CD4-positive, alpha-beta T cell treated with Interleukin-4 for 1 hour (primary cell): ENCODE results near the gene ABR.
A peak's percentile ranks its signal among the peaks of the same experiment; 100 is the strongest.
"Not testable (repeated sequence)": the region's sequence is repeated elsewhere in the genome, so short reads cannot be mapped to it uniquely, and the experiment has no call there.

Source experiments
- DNase-seq, 2 donors: peaks; one replicate each; pipeline ENCODE4 v3.0.0-alpha.2; 2020 to 2022

ABR gene

GRCh38 chr17:1003972-1004768 lies 175.6 kb downstream of the ABR start:
- DNase-seq, result no peak

DNA sequence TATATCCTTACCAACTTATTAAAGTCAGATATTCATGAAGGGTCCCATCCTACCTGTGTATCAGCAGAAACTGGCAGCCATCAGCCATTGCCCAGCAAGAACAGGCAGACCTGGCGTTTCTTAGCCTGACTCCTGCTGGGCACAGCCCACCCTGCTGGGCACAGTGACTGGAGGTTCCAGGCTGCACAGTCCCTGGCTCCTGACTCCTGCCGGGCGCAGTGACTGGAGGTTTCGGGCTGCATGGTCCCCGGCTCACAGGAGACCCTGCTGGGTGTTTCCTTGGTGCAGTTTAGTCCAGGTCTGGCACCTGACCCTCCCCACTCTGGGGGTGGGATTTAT lies 176.2 kb downstream of the ABR start:
- no peak for DNase-seq

- DNase-seq, result no peak
Observed at GRCh38 chr17:1002771-1003555, 176.8 kb downstream of the ABR start.

DNA sequence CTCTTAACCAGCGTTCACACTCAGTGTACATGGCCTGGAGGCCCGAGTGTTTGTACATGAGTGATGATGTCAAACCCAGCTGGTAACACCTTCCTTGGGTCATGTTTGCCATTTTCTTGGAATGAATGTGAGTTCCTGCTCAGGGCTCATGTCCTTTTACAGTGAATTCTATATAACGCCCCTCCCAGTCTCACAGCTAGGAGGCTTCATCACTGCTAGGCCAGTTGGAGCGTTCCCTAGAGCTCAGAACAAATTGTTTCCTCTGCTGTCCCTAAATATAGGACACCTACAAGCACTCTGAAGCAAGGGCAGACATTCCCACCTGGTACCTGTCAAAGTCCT lies 177.4 kb downstream of the ABR start:
- no peak for DNase-seq

DNA sequence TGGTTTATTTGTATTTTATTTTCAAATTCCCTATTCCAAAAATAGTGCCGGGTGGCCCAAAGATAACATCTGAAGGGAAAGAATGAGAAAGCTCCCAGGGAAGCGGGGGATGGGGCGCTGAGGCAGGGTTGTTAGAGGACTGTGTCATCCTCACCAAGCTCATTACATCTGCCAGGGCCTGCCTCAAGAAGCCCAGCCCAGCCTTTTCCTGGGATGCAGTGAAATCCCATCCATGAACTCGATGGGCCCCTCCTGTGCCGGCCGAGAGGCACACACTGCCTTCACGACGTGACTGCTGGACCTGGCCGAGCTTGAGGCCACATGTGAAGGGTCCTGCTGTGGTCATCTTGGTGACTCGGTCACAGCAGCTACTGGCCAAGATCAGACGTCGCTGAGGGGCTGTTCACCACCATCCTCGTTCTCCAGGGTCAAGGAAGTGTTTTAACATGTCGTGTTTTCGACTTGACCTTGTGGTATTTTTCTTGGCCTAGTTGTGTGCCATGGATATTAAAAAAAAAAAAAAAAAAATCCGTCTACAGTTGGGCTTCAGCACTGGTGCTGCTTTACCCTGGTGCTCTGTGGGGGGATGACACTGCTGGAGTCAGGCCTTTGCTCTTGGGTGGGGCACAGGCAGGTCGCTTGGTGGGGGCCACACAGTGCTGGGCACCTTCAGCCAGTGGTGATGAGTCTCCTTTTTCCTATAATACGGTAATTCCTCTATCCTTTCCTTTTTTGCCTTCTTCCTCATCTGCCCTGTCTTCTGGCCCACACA lies 178.0 kb downstream of the ABR start:
- DNase-seq, result no peak

GRCh38 chr17:1000597-1001461 lies 179.0 kb downstream of the ABR start:
- no peak for DNase-seq

DNA sequence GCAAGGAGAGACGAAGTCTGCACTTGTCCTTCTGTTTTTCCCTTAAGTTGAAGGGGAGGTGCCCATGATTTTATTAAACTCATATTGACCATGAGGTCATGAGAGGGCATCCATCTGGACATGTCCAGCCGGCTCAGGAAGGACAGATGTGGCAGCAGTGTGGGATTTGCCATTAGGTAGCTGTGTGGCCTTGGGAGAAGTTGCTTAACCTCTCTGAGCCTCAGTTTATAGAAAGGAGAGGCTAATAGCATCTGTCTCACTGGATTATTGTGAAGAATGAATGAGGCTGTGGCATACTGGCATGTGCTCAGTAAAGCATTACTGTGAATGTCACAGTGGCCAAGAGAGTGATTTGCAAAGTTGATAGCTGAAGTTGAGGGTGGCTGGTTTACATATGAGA lies 181.7 kb downstream of the ABR start:
- DNase-seq, result no peak

DNA sequence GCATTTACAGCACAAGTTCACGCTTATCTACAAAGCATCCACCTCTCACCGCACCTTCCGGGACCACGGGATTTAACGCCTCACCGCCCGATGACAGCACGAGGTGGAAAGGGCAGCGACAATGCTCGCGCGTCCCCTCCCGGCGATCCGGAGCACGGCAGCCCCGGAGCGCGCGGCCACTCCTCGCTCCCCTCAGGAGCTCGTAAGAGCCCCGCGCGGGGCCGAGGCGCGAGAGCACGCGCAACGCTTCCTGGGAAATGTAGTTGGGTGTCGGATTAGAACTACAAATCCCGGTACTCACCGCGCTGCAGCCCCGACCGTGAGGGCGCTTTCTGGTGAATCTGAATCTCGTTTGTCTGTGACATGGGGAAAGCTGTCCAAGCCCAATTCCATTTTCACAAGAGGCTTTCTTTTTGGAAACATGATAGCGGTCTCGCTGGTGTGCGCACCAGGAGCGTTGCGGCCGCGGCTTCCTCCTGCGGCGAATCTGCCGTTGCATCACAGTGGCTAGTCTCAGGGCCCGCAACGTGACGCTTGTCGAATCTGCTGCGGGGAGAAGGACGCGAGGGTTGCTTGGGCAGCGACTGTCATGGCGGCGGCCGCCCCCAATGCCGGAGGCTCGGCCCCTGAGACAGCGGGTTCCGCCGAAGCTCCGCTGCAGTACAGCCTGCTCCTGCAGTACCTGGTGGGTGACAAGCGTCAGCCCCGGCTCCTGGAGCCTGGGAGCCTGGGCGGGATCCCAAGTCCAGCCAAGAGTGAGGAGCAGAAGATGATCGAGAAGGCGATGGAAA lies 183.0 kb downstream of the ABR start, which contains the start of gene TIMM22:
Gene TIMM22, plus strand, starts transcription at position 576 of the 791 bp plus-strand sequence. Its CDS starts 14 bp downstream, at position 590.
- DNase-seq, result peak; percentile 94 to 95

- DNase-seq, result not testable (repeated sequence)
Observed at GRCh38 chr17:995324-995723, 184.5 kb downstream of the ABR start.

GRCh38 chr17:992933-993332 lies 186.8 kb downstream of the ABR start:
- no peak for DNase-seq

GRCh38 chr17:988561-988960 lies 191.2 kb downstream of the ABR start:
- no peak for DNase-seq

GRCh38 chr17:987931-988330 lies 191.8 kb downstream of the ABR start:
- no peak for DNase-seq

GRCh38 chr17:986322-986929 lies 193.4 kb downstream of the ABR start:
- DNase-seq, result no peak

DNA sequence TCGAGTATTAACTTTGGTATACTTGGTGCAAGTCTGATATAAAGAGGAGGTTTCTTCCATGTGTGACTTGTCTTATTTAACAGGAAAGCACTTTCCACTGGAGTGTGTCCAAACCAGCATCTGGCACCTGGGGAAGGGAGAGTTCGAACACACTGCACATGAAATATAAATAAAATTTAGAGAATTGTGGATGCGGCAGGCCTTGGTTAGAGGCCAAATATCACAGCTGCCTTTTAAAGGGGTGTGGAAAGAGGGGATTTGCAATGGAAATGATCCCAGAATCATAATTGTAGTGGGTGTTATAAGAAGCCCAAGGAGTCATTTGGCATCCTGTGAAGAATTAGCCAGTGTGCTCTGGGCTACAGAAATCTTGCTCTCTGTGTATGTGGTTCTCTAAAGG lies 195.9 kb downstream of the ABR start:
- DNase-seq, result no peak

- no peak for DNase-seq
Observed at GRCh38 chr17:981292-981658, 198.5 kb downstream of the ABR start.

DNA sequence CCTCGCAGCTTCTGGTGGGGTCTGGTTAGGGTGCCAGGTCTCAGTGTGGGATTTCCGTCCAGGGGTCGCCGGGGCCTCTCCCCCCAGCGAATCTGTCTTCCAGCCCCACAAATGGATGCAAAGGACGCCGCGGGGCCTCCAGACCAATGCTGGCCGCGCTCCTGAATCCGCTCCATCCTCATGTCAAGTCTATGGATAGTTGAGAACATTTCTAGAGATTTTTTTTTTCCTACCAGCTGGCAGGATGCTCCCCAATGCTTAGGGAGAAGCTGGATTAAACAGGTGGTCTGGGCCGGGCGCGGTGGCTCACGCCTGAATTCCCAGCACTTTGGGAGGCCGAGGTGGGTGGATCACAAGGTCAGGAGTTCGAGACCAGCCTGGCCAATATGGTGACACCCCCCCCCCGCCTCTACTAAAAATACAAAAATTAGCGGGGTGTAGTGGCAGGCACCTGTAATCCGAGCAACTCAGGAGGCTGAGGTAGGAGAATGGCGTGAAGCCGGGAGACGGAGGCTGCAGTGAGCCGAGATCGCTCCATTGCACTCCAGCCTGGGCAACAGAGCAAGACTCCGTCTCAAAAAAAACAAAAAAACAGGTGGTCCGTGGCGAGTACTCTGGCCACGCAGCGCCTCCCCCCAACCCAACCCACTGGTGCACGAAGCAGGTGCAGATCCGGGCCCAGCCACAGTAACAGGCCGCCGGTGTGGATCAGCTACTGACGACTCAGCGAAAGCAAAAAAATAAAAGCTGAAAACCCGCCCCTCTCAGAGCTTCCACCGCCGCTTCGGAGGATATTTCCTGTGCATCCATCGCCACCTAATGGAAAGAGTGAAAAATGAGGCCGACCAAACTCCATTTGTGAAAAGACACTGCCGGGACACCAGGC lies 199.1 kb downstream of the ABR start:
- DNase-seq, result peak; percentile 87 to 89

DNA sequence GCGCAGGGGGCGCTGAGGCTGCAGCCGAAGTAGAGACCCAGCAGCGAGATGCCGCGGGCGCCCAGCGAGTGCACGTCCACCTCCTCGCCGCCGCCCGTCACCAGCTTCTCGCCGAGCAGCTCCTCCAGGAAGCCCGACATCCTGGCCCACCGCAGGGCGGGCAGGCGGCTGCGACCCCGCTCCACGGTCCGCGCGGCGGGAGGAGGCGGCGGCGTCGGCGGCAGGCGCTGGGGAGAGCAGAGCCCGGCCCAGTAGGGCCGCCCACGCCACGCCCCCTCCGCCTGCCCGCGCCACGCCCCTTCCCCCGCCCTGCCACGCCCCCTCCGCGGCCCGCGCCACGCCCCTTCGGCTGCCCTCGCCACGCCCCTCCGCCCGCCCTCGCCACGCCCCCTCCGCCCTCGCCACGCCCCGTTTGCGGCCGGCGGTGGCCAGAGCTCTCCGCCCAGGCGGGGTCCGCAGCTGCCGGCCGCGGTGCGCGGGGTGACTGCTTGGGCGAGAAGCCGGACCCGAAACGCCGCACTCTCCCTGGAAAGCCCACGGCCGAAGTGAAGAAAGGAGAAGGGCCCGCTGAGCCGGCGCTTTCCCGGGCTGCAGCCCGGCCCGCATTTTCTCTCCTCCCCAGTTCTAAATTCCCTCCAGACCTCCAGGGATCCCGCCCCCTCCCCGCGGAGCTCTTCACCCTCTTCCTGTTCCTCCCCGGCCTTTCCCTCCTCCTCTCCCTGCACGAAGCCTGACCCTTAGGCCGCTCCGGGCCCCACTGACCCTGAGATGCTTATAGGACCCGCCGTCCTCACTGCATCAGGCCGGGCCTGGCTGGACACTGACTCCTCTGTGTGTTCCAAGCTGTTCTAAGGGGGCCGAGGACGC lies 200.0 kb downstream of the ABR start, which contains the start of gene NXN:
Gene NXN, minus strand, starts transcription at position 238 of the 867 bp plus-strand sequence.
- DNase-seq, result peak; percentile 79 to 83

DNA sequence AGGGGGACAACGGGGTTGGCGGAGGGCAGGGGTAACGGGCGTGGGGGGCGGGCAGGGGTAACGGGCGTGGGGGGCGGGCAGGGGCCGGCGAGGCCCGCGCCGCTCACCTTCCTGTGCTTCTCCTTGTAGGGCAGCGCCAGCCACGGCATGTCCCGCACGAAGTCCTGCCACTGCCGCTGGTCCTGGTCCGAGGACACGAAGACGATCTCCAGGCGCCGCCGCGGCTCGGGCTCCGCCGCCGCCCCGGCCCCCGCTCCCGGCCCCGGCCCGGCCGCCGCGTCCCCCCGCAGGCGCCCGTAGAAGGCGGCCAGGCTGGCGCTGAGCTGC lies 200.6 kb downstream of the ABR start:
- DNase-seq, result no peak
